NCI-H2107 treated with DMSO at 0.1 percent for 48 hours (cell line): ENCODE data around the gene SMIM10L1.

Experiments used
- DNase-seq: peaks from one replicate; lab custom pipeline; 2025; ENCODE audit not compliant: unreplicated experiment; lab: John Stamatoyannopoulos, UW

The SMIM10L1 gene

DNA sequence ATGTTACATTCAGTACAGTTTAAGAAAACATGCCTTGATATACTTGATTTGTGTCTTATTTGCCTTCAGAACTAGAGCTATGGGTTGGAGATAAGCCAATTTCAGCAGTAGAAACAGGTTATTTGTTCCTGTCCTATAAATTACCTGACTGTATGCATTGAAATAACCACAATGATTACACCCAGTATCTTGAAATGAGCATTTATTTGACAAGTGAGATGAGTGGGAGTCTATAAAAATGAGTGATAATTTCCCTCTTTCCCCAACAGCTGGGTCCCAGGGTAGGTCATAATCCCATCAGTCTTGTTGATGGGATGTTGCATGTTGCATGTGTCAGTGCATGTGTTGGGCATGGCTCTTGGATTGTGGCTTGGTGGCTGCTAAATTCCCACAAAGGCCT, 12.0 kb downstream of the SMIM10L1 start:
- no peak for DNase-seq

DNA sequence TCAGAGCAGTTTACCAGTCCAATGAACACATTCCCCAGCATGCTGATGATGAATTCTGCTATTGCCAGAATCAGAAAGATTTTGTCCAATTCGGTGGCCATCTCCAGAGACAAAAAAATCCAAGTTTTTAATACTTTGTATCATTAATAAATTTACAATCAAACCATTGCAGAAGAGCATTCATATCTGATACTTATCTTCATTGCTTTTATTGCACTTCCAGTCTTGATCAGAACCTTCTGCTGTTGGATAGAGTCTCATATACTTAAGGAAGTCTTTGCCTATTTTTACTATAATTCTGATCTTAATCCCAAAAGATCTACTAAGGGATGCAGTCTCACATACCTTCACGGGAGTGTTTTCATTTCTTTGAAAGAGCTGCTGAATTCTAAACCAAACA, 15.8 kb downstream of the SMIM10L1 start, which contains the start of gene TAS2R42:
Gene TAS2R42 (minus strand): TSS at position 101 of the 400 bp plus-strand sequence. CDS start 0 bp downstream, at position 101.
- no peak for DNase-seq

DNA sequence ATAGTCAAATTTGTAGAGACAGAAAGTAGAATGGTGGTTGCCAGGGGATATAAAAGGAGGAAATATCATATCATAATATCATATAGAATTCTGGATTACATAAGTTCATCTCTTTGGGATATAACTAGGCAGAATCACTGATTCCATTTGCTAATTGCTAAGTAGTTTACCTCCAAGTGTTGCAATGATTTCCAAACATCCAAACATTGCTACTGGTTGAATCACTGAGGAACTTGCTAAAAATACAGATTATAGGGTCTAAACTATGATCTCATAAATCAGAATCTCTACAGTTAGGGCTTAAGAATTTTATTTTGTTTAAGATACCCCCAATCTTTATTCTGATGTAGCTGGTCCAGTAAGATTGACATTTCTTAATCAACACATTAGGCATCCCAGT, 31.8 kb downstream of the SMIM10L1 start:
- no peak for DNase-seq

DNA sequence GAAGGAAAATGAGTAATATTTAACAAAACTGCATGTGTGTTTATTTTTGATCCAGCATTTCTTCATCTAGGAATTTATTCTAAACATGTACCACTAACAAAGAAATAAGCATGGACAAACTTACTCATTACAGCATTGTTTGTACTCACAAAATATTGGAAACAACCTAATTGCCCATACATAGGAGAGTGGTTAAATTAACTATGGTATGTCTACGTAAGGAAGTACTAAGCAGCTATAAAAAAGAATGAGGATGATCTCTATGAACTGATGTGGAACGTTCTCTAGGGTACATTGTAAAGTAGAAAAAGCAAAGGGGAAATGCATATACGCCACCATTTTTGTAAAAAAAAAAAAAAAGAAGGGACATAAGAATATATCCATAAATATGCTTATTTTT, 33.2 kb downstream of the SMIM10L1 start:
- DNase-seq, result no peak

DNA sequence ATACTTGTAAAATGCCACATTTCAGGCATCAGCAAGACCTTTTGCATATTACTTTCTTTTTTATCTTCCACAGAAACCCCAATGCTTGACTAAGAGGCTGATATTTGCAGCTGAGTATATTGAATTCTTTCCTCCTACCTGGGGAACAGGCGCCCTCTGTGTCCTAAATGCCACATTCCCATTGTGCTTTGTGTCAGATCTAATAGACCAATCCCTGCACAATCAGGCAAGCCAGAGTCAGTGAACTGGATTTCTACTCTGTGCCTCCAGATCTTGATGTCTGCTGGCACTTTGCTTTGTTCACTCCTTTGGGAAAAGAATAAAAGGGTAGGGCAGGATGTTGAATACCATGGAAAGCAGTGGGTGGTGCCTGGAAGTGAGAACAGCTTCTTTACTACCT, 38.1 kb downstream of the SMIM10L1 start:
- DNase-seq, result no peak
